IMR-90 (cell line): ENCODE data around the gene SCGB3A2.

Source experiments
- BHLHE40 ChIP-seq: fragments of 150-350 bp; IDR thresholded peaks from 2 replicates; pipeline ENCODE4 v1.6.1; 2016; ENCODE audit warnings: mild to moderate bottlenecking, low read depth, low read length
- ELK1 ChIP-seq: fragments of 150-350 bp; IDR thresholded peaks from 2 replicates; pipeline ENCODE4 v1.6.1; 2016; ENCODE audit warnings: low read depth, mild to moderate bottlenecking, low read length, moderate library complexity, borderline replicate concordance
- MAFK ChIP-seq: IDR thresholded peaks from 2 replicates; pipeline ENCODE4 v1.6.1; 2012; ENCODE audit warnings: low read depth, low read length, improper control_type of control experiment
- POLR2A ChIP-seq: IDR thresholded peaks from 2 replicates; pipeline ENCODE4 v1.6.1; 2012; ENCODE audit warnings: mild to moderate bottlenecking, low read depth, low read length
- RAD21 ChIP-seq: IDR thresholded peaks from 2 replicates; pipeline ENCODE4 v1.6.1; 2012; ENCODE audit warnings: low read length, improper control_type of control experiment
- RFX5 ChIP-seq: IDR thresholded peaks from 2 replicates; pipeline ENCODE4 v1.8.0; 2012; ENCODE audit warnings: low read depth, mild to moderate bottlenecking, low read length, moderate library complexity
- TF ChIP-seq, protein P1 (sequence below): conservative IDR thresholded peaks from 2 replicates; pipeline ENCODE4 v1.5.1; 2012; ENCODE audit warnings: mild to moderate bottlenecking, low read depth, low read length, improper control_type of control experiment
- TF ChIP-seq, protein P2 (sequence below): fragments of 150-350 bp; IDR thresholded peaks from 2 replicates; pipeline ENCODE4 v1.6.1; 2017; ENCODE audit warnings: mild to moderate bottlenecking, antibody characterized with exemption, low read length, low read depth

GRCh38 chr5:147902609-147903115 lies 24.2 kb downstream of the SCGB3A2 start:
- TF ChIP-seq, protein P1, sequence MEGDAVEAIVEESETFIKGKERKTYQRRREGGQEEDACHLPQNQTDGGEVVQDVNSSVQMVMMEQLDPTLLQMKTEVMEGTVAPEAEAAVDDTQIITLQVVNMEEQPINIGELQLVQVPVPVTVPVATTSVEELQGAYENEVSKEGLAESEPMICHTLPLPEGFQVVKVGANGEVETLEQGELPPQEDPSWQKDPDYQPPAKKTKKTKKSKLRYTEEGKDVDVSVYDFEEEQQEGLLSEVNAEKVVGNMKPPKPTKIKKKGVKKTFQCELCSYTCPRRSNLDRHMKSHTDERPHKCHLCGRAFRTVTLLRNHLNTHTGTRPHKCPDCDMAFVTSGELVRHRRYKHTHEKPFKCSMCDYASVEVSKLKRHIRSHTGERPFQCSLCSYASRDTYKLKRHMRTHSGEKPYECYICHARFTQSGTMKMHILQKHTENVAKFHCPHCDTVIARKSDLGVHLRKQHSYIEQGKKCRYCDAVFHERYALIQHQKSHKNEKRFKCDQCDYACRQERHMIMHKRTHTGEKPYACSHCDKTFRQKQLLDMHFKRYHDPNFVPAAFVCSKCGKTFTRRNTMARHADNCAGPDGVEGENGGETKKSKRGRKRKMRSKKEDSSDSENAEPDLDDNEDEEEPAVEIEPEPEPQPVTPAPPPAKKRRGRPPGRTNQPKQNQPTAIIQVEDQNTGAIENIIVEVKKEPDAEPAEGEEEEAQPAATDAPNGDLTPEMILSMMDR = no peak
- no peak for TF ChIP-seq RAD21
- no peak for TF ChIP-seq RFX5
- peak; percentile 88 for TF ChIP-seq MAFK
- no peak for TF ChIP-seq POLR2A
- TF ChIP-seq BHLHE40 = no peak
- TF ChIP-seq, protein P2, sequence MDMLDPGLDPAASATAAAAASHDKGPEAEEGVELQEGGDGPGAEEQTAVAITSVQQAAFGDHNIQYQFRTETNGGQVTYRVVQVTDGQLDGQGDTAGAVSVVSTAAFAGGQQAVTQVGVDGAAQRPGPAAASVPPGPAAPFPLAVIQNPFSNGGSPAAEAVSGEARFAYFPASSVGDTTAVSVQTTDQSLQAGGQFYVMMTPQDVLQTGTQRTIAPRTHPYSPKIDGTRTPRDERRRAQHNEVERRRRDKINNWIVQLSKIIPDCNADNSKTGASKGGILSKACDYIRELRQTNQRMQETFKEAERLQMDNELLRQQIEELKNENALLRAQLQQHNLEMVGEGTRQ = no peak
- TF ChIP-seq ELK1 = no peak
